ENCODE data around the gene RTEL1.
"Not testable (repeated sequence)": the region's sequence is repeated elsewhere in the genome, so short reads cannot be mapped to it uniquely, and the experiment has no call there.

The RTEL1 gene

GRCh38 chr20:63633732-63634131 lies 24.4 kb upstream of the RTEL1 start:
- Histone ChIP-seq H3K9ac (ENCODE audit: low read length) (no peak overlapping the region), H3K4me1 (ENCODE audit: control insufficient read depth, insufficient read depth, low read length) (peaks cover 3% of the 10 kb centered on the region), H3K27me3 (replicated peaks; ENCODE audit: control insufficient read depth, insufficient read depth, low read length) (no peaks in the 10 kb centered on the region), H3K4me3 (ENCODE audit: low read length) (no peak overlapping the region), H3K9me3 (ENCODE audit: control insufficient read depth, low read length) (no peaks in the 10 kb centered on the region), H3K36me3 (ENCODE audit: control insufficient read depth, insufficient read depth, low read length, severe bottlenecking) (no peaks in the 10 kb centered on the region)
- DNase-seq (ENCODE audit: low read depth) = no peak

- Histone ChIP-seq H3K36me3 (ENCODE audit: control insufficient read depth, insufficient read depth, low read length, severe bottlenecking) (no peaks in the 10 kb centered on the region), H3K9me3 (ENCODE audit: control insufficient read depth, low read length) (no peaks in the 10 kb centered on the region), H3K27me3 (replicated peaks; ENCODE audit: control insufficient read depth, insufficient read depth, low read length) (no peaks in the 10 kb centered on the region), H3K9ac (ENCODE audit: low read length) (no peak overlapping the region), H3K4me3 (ENCODE audit: low read length) (no peak overlapping the region), H3K4me1 (ENCODE audit: control insufficient read depth, insufficient read depth, low read length) (no peaks in the 10 kb centered on the region)
- DNase-seq (ENCODE audit: low read depth) = no peak
These were observed 22.5 kb upstream of the RTEL1 start for GRCh38 chr20:63635431-63636141.

- no peak overlapping the region for H3K4me3 ChIP-seq (ENCODE audit: low read length)
- no peak for DNase-seq (ENCODE audit: low read depth)
- no peaks in the 10 kb centered on the region for H3K27me3 ChIP-seq (replicated peaks; ENCODE audit: control insufficient read depth, insufficient read depth, low read length)
- no peak overlapping the region for H3K9ac ChIP-seq (ENCODE audit: low read length)
- no peaks in the 10 kb centered on the region for H3K9me3 ChIP-seq (ENCODE audit: control insufficient read depth, low read length)
- no peaks in the 10 kb centered on the region for H3K4me1 ChIP-seq (ENCODE audit: control insufficient read depth, insufficient read depth, low read length)
- no peaks in the 10 kb centered on the region for H3K36me3 ChIP-seq (ENCODE audit: control insufficient read depth, insufficient read depth, low read length, severe bottlenecking)
These were observed 21.1 kb upstream of the RTEL1 start for GRCh38 chr20:63636752-63637628.

DNA sequence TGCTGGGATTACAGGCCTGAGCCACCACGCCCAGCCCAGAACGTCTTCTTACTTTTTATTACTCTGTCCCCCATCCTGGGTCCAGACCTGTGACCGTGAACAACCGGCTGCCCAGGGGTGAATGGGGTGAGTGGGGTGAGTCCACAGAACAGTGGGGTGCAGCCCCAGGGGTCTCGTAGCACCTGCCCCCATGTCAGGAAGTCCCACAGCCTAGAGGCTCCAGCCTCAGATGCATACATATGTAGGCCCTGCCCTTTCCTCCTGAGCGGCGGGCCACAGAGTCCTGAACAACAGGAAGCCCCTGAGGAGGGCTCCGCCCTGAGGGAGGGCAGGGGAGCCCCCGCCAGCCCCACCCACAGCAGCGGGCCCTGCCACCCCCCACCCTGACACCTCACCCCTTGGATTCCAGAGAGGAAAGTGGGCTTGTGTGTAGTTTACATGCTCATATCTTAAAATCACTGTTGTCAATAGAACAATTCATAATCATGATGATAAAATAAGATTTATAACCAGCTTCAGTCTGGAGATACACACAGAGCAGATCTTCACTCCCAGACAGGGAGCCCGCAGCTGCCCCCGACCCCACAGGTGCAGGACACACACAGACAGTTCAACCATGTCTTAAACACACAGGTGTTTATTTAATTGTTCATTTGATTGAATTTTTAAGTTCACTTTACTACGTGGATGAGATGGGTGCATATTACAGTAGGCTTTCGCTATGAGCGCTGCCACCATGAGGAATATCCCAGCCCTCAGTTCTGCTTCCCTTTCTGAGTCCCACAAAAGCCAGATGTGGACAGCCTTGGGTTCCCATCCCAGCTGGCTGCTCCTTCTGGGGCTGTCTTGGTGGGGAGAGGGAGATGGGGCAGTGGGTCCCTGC lies 18.8 kb upstream of the RTEL1 start:
- no peak overlapping the region for H3K9ac ChIP-seq (ENCODE audit: low read length)
- no peak overlapping the region for H3K4me3 ChIP-seq (ENCODE audit: low read length)
- no peaks in the 10 kb centered on the region for H3K36me3 ChIP-seq (ENCODE audit: control insufficient read depth, insufficient read depth, low read length, severe bottlenecking)
- H3K27me3 ChIP-seq (replicated peaks; ENCODE audit: control insufficient read depth, insufficient read depth, low read length) = no peaks in the 10 kb centered on the region
- no peak for DNase-seq (ENCODE audit: low read depth)
- H3K4me1 ChIP-seq (ENCODE audit: control insufficient read depth, insufficient read depth, low read length) = no peaks in the 10 kb centered on the region
- no peaks in the 10 kb centered on the region for H3K9me3 ChIP-seq (ENCODE audit: control insufficient read depth, low read length)

GRCh38 chr20:63640086-63640485 lies 18.0 kb upstream of the RTEL1 start:
- DNase-seq (ENCODE audit: low read depth) = no peak
- Histone ChIP-seq H3K4me1 (ENCODE audit: control insufficient read depth, insufficient read depth, low read length) (no peaks in the 10 kb centered on the region), H3K27me3 (replicated peaks; ENCODE audit: control insufficient read depth, insufficient read depth, low read length) (no peaks in the 10 kb centered on the region), H3K9me3 (ENCODE audit: control insufficient read depth, low read length) (no peaks in the 10 kb centered on the region), H3K4me3 (ENCODE audit: low read length) (no peak overlapping the region), H3K36me3 (ENCODE audit: control insufficient read depth, insufficient read depth, low read length, severe bottlenecking) (no peaks in the 10 kb centered on the region), H3K9ac (ENCODE audit: low read length) (no peak overlapping the region)

GRCh38 chr20:63640686-63641085 lies 17.4 kb upstream of the RTEL1 start:
- H3K36me3 ChIP-seq (ENCODE audit: control insufficient read depth, insufficient read depth, low read length, severe bottlenecking); H3K4me3 ChIP-seq (ENCODE audit: low read length); H3K9me3 ChIP-seq (ENCODE audit: control insufficient read depth, low read length); H3K27me3 ChIP-seq (replicated peaks; ENCODE audit: control insufficient read depth, insufficient read depth, low read length); DNase-seq (ENCODE audit: low read depth); H3K9ac ChIP-seq (ENCODE audit: low read length); H3K4me1 ChIP-seq (ENCODE audit: control insufficient read depth, insufficient read depth, low read length): not testable (repeated sequence)

DNA sequence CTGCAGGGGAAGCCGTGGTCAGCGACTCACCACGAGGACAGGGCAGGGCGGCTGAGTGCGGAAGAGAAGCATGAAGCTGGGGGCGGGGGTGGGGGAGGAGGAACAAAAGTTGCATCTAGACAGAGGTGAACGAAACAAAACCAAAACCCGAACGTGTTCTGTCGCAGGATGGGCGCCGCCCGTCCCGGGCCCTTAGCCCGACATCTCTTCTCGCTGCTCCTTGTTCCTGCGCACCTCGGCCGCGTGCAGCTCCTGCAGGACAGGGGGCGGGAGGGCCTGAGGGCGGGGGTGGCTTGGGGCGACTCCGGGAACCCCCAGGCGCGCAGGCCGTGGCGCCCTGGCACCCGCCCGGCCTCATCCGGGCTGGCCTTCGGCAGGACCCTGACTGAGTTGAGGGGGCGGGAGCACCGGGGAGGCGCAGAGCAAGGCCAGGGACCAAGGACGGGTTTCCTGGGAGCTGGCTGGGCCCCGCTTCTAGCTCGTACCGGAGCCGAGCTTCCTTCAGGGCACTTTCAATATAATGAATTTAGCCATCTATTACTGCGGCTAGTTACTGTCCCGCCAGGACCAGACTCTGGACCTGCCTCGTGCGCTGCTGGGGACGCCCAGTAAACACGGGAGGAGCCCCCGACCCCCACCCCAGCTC lies 16.8 kb upstream of the RTEL1 start:
- Histone ChIP-seq H3K27me3 (replicated peaks; ENCODE audit: control insufficient read depth, insufficient read depth, low read length) (no peaks in the 10 kb centered on the region), H3K9me3 (ENCODE audit: control insufficient read depth, low read length) (no peaks in the 10 kb centered on the region), H3K4me3 (ENCODE audit: low read length) (peak overlapping the region; percentile 68), H3K9ac (ENCODE audit: low read length) (peak overlapping the region; percentile 68), H3K36me3 (ENCODE audit: control insufficient read depth, insufficient read depth, low read length, severe bottlenecking) (no peaks in the 10 kb centered on the region), H3K4me1 (ENCODE audit: control insufficient read depth, insufficient read depth, low read length) (no peaks in the 10 kb centered on the region)
- DNase-seq (ENCODE audit: low read depth) = no peak

DNA sequence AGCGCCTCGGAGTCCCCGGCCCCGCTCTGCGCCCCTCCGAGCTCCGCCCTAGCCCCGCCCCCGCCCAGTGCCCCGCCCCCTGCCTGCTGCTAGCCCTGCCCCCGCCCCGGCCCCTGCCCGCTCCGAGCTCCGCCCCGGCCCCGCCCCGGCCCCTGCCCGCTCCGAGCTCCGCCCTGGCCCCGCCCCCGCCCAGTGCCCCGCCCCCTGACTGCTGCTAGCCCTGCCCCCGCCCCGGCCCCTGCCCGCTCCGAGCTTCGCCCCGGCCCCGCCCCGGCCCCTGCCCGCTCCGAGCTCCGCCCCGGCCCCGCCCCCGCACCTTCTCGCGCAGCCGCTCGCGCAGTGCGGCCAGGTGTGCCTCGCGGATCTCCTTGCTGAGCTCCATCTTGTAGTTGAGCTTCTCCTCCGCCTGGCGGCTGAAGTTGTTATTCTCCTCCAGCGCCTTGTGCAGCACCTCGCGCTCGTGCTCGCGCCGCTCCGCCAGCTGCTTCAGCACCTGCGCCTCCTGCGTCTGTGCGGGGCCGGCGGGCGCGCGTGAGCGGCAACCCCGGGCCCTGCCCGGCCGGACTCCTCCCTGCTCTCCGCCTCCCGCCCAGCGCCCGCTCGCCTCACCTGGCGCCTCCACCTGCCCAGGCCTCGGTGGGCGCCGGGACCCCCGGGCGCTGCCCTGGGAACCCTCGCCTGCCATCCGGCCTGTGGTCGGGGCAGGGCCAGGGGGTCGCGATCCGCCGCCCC lies 16.2 kb upstream of the RTEL1 start:
- DNase-seq (ENCODE audit: low read depth) = peak; percentile 95
- Histone ChIP-seq H3K9ac (ENCODE audit: low read length) (no peak overlapping the region), H3K27me3 (replicated peaks; ENCODE audit: control insufficient read depth, insufficient read depth, low read length) (no peaks in the 10 kb centered on the region), H3K4me3 (ENCODE audit: low read length) (peak overlapping the region; percentile 69), H3K4me1 (ENCODE audit: control insufficient read depth, insufficient read depth, low read length) (no peaks in the 10 kb centered on the region), H3K36me3 (ENCODE audit: control insufficient read depth, insufficient read depth, low read length, severe bottlenecking) (no peaks in the 10 kb centered on the region), H3K9me3 (ENCODE audit: control insufficient read depth, low read length) (no peaks in the 10 kb centered on the region)

GRCh38 chr20:63642527-63643247 lies 15.4 kb upstream of the RTEL1 start:
- Histone ChIP-seq H3K9me3 (ENCODE audit: control insufficient read depth, low read length) (no peaks in the 10 kb centered on the region), H3K9ac (ENCODE audit: low read length) (no peak overlapping the region), H3K4me1 (ENCODE audit: control insufficient read depth, insufficient read depth, low read length) (no peaks in the 10 kb centered on the region), H3K27me3 (replicated peaks; ENCODE audit: control insufficient read depth, insufficient read depth, low read length) (no peaks in the 10 kb centered on the region), H3K4me3 (ENCODE audit: low read length) (no peak overlapping the region), H3K36me3 (ENCODE audit: control insufficient read depth, insufficient read depth, low read length, severe bottlenecking) (no peaks in the 10 kb centered on the region)
- DNase-seq (ENCODE audit: low read depth) = no peak

GRCh38 chr20:63643499-63643898 lies 14.6 kb upstream of the RTEL1 start:
- no peaks in the 10 kb centered on the region for H3K36me3 ChIP-seq (ENCODE audit: control insufficient read depth, insufficient read depth, low read length, severe bottlenecking)
- no peak for DNase-seq (ENCODE audit: low read depth)
- H3K9ac ChIP-seq (ENCODE audit: low read length) = no peak overlapping the region

More at GRCh38 chr20:63643499-63643898, 14.6 kb upstream of the RTEL1 start:
- Histone ChIP-seq H3K4me1 (ENCODE audit: control insufficient read depth, insufficient read depth, low read length) (no peaks in the 10 kb centered on the region), H3K9me3 (ENCODE audit: control insufficient read depth, low read length) (no peaks in the 10 kb centered on the region), H3K4me3 (ENCODE audit: low read length) (no peak overlapping the region), H3K27me3 (replicated peaks; ENCODE audit: control insufficient read depth, insufficient read depth, low read length) (no peaks in the 10 kb centered on the region)

Data from adipocyte (in vitro differentiated cells).